Smooth muscle cell of trachea (primary cell): Measurements from ENCODE around the gene CAPG. TPM values are rescaled to one million over a fixed set of nuclear protein-coding genes. Genes with fewer than 3 reads are reported as not detected.

ENCODE experiments used
- total RNA-seq: library from RNA; depleted of rRNA; stranded (reverse); fragments of >200 nt; gene quantifications from 2 replicates; pipeline ENCODE4 v1.2.1, GENCODE V29; 2014

The CAPG gene
- total RNA-seq, result 347 and 497 TPM in 2 replicates

GRCh38 chr2:85409845-85410583 lies at the start of gene CAPG:
CAPG (minus strand) TSS chr2:85410366; CDS start chr2:85402145, 8,221 bp downstream.

GRCh38 chr2:85418132-85419008 lies 8.2 kb upstream of the CAPG start, which contains the start of gene SH2D6:
SH2D6 (plus strand) TSS chr2:85418714; CDS start chr2:85429466, 10,752 bp downstream.

GRCh38 chr2:85354286-85355072 lies 55.7 kb downstream of the CAPG start, which contains the start of the genes ELMOD3 and RETSAT:
ELMOD3 (plus strand) TSS chr2:85354769; CDS start chr2:85357199, 2,430 bp downstream.
RETSAT (minus strand) TSS chr2:85354528; CDS start chr2:85354507, 21 bp downstream.

Other genes starting within 250 kb of the CAPG start
- 133 and 174 TPM in 2 replicates for gene TGOLN2, start 82.4 kb downstream of the CAPG start, total RNA-seq
- 58.6 and 90.0 TPM in 2 replicates for gene RETSAT, start 55.8 kb downstream of the CAPG start, total RNA-seq
- 15.9 and 19.8 TPM in 2 replicates for gene ELMOD3, start 55.6 kb downstream of the CAPG start, total RNA-seq
- gene SH2D6, start 8.3 kb upstream of the CAPG start, total RNA-seq, result 0.66 TPM in 1 of 2 replicates, not detected in the other
- gene MAT2A, start 128.8 kb upstream of the CAPG start, total RNA-seq, result 200 and 279 TPM in 2 replicates
- gene GGCX, start 151.1 kb upstream of the CAPG start, total RNA-seq, result 55.3 and 76.6 TPM in 2 replicates
- gene VAMP8, start 167.2 kb upstream of the CAPG start, total RNA-seq, result 1.5 and 2.8 TPM in 2 replicates
- 28.7 and 35.4 TPM in 2 replicates for gene VAMP5, start 174.1 kb upstream of the CAPG start, total RNA-seq
- 160 and 253 TPM in 2 replicates for gene RNF181, start 185.4 kb upstream of the CAPG start, total RNA-seq
- gene TMEM150A, start 192.3 kb upstream of the CAPG start, total RNA-seq, result 5.1 and 16.4 TPM in 2 replicates
- 20.5 and 22.0 TPM in 2 replicates for gene C2orf68, start 201.7 kb upstream of the CAPG start, total RNA-seq
- 33.2 and 34.3 TPM in 2 replicates for gene USP39, start 205.8 kb upstream of the CAPG start, total RNA-seq